Measurements from ENCODE around the gene NR2C2.

NR2C2 gene

DNA sequence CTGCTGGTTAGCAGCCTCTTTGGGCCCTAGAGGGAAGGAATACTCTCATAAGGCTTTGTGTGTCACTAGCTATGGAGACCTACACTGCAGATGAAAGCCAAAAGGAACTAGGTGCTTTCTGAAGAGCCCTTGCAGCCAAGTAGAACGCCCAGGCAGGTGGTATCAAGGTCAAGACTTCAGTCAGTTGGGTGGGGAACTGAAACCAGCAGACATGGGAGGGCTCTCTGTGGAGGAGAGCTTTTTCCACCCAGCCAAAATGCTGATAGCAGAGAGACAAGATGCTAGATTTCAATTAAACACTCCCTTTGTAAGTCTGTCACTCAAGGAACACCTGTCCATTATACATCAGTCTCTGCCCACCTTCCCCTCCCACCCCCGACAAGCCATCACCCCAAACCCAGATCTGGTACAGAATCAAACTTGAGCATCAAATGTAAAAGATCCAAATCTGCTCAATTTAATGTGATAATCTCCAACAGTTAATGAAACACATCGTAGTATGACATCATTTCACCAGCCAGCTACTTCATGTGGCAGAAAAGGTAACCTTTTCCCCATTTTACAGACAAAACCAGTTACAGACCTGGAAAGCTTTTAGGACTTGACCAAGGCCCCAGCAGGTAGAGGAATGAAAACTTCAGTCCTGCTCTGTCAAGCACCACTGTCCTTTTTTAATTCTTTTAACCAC lies 103.2 kb downstream of the NR2C2 start:
- DNase-seq: no peak
- in situ Hi-C loops (cut with MboI; ENCODE audit: low pct_unique_long_range_greater_than_20kb, low sequenced_read_pairs): no loop called here

DNA sequence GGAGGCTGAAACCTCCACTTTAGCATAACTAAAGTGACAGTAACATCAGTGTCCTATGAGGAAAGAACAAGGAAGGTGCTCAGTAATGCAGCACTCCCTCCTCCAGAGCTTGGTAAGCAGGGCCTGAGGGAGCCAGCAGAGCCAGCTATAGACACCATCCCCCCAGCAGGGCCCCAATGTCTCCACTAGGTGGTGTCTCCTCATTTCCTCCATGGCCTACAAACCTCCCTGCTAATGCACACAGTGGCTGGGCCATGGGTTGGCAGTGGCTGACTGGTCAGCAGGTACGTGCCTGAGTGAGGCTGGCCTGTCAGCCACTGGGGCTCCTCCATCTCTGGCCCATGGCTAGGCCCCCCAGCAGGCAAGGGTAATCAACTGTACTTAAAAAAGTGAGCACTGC lies 104.1 kb downstream of the NR2C2 start:
- peak; percentile 77 for DNase-seq
- in situ Hi-C loops (cut with MboI; ENCODE audit: low pct_unique_long_range_greater_than_20kb, low sequenced_read_pairs): no loop called here

DNA sequence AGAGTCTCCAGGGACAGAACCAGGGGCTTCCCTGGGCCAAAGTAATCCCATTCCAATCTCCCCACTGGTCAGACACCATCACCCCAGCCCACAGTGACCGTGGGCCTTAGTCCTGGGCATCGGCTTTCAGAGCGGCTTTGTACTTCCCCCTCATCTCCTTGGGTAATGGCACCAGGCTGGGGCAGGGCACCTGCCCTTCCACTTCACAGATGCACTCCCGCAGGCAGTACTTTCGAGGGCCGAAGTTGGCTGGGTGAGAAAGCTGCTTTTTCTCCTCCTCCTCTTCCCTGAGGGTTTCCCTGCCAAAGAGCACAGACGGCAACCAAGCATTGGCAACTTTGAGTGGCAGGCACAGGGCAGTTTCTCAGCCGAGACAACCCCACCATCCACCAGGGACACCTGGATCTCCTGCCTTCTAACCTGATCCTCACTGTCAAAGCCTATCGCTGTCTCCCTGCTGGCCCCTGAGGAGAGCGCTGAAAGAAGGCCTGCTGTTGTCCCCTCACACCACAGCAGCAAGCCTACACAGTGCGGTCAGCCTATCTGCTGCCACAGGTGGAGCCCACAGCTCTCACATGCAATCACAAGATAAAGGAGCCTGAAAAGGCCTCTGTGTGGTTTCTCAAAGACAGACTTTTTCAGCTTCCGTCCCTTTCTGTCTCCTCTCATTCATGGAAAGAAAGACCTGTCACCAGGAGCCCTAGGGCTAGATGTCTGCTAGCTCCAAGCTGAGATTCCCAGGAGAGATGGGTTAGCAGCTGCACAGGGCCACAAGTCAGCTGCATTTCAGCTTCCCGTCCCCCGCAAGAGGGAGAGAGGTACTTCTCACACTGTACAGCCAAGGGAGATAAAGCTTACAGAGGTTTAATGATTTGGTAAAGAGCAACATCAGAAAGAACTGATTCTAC lies 105.2 kb downstream of the NR2C2 start:
- in situ Hi-C loops (cut with MboI; ENCODE audit: low pct_unique_long_range_greater_than_20kb, low sequenced_read_pairs): no loop called here
- no peak for DNase-seq

DNA sequence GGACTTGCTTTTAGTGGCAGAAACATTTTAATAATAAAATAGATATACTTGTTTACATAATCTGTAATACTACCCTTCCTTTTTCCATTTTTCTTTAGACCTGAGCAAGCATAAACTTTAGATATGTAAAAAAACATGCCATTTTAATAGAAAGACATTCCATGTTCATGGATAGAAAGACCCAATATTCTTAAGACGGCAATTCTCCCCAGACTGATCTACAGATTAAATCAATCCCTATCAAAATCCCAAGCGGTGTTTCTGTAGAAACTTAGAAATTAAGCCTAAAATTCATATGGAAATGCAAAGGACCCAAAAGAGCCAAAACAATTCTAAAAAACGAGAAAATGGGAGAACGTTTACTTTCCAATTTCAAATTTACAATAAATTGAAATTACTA lies 106.2 kb downstream of the NR2C2 start:
- DNase-seq: no peak
- in situ Hi-C loops (cut with MboI; ENCODE audit: low pct_unique_long_range_greater_than_20kb, low sequenced_read_pairs): no loop called here

DNA sequence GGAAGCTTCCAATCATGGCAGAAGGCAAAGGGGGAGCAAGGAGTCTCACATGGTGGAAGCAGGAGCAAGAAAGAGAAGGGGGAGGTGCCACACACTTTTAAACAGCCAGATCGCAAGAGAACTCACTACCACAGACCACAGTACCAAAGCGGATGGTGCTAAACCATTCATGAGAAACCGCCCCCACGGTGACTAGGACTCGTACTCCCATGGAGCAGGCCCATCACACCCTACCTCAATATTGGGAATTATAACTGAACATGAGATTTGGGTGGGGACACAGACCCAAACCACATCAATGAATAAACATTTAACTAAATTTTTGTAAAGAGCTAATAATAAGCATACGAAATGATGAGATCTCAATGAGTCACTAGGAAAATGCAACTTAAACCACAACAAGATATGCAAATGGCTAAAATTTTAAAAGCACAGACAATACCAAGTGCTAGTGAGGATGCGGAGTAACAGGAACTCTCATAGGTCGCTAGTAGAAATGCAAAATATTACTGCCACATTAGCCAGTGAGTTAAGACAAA lies 107.7 kb downstream of the NR2C2 start:
- in situ Hi-C loops (cut with MboI; ENCODE audit: low pct_unique_long_range_greater_than_20kb, low sequenced_read_pairs): no loop called here
- DNase-seq: peak; percentile 9

DNA sequence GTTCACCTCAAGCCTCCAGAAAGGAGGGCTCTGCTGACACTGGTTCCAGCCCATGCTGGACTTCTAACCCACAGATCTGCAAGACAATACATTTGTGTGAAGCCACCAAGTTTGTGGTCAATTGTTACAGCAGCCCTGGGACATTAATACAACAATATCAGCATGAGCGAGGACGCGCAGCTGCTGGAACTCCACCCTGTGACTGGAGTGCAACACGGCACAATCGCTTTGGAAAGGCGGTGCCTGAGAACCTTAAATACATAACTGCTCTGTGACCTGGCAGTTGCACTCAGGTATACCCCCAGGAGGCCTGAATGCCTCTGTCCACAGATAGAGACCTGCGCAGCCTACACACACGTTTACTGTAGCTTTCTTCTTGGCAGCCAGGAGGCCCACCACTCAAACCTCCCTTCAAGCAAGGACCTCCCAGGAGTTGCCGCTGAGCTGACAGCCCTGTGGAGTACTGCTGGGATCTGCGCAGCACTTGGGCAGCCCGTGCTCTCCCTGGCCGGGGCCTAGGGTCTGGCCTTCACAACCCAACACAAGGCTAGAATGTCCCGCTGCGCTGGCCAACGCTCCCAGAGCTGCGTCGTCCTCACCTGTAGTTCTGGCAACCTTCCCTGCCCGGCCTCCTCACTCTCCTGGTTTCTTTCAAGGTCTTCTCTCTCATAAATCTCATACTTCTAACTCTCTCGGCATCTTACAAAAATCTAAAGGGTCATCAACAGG lies 109.5 kb downstream of the NR2C2 start:
- DNase-seq: no peak
- in situ Hi-C loops (cut with MboI; ENCODE audit: low pct_unique_long_range_greater_than_20kb, low sequenced_read_pairs): no loop called here

DNA sequence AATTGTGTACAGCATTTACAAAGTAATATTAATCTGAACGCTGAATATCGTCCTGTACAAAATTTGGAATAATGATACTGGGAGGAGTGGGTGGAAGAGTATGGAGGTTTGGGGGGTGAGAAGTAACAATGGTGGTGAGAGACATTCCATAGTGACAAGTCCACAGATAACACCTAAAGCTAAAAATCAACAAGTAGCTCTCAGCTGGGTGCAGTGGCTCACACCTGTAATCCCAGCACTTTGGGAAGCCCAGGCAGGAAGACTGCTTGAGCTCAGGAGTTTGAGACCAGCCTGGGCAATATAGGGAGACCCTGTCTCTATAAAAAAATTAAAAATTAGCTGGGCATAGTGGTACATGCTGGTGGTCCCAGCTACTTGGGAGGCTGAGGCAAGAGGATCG lies 112.6 kb downstream of the NR2C2 start:
- DNase-seq: no peak
- in situ Hi-C loops (cut with MboI; ENCODE audit: low pct_unique_long_range_greater_than_20kb, low sequenced_read_pairs): no loop called here

DNA sequence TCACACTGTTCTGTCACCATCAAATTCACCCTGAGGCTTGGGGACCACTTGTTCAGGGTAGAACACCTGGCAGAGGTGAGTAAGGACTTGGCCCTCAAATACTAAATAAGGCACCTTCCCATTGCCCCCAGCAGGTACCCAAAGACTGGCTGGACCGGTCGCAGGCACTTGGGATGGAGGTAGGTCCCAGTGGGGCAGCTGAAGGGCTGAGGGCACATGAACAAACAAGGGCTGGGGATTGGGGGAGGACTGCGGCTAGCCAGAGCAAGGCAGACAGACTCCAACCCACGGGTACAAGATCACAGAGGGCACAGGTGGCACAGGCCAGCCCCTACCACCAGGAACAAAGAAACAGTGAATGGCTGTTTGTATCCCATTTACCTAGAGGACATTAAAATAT lies 115.9 kb downstream of the NR2C2 start:
- in situ Hi-C loops (cut with MboI; ENCODE audit: low pct_unique_long_range_greater_than_20kb, low sequenced_read_pairs): no loop called here
- DNase-seq: no peak

DNA sequence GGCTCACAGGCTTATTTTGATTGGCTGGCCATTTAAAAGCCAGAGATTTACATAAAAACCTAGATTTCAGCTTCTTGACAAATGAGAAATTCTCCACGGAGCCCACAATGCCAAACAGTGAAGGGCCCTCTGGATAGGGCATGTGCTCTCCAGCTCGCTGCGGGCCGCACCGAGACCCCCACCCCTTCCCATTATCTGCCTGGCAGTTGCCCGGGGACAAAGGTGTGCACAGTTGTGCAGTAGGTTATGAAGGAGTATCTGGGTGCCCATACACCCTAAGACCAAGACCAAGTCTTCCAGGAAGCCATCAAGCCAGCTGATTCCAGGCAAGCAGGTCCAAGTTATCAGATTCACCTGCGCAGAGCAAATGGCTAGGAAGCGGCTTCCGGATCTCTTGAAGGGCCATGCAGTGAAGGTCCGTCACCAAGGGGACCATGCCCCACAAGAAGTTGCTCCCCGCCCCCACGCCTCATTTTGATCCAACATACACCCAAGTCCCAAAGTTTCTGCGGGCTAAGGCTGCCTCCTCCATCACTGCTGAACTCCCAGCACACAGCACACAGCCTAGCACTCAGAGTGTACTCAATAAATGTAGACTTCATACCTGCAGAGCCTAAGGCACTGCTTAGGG lies 116.4 kb downstream of the NR2C2 start:
- in situ Hi-C loops (cut with MboI; ENCODE audit: low pct_unique_long_range_greater_than_20kb, low sequenced_read_pairs): no loop called here
- DNase-seq: no peak

DNA sequence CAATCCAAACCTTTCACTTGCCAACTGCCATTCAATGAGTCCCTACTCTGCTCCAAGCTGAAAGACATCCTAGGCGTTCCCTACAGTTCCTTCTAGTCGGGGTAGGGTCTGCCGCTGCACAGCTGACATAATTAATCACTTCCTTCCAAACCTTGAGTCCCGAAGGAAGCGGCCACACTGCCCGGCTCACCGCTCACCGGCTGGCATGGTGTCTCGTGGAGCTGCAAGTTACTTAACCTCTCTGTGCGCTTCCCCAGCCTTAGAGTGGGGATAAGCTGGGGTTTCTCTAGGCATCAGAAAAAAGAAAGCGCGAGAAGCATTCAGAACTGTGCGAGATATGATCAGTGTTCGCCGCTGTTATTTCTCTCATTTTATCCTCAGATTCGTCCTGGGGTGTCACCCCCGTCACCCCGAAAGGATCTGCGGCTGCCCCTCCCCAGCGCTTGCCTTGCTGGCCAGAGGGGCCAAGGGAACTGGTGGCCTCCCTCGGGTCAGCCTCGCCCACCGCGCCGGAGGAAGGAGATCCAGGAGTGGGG lies 117.0 kb downstream of the NR2C2 start:
- in situ Hi-C loops (cut with MboI; ENCODE audit: low pct_unique_long_range_greater_than_20kb, low sequenced_read_pairs): no loop called here
- DNase-seq: peak; percentile 39

DNA sequence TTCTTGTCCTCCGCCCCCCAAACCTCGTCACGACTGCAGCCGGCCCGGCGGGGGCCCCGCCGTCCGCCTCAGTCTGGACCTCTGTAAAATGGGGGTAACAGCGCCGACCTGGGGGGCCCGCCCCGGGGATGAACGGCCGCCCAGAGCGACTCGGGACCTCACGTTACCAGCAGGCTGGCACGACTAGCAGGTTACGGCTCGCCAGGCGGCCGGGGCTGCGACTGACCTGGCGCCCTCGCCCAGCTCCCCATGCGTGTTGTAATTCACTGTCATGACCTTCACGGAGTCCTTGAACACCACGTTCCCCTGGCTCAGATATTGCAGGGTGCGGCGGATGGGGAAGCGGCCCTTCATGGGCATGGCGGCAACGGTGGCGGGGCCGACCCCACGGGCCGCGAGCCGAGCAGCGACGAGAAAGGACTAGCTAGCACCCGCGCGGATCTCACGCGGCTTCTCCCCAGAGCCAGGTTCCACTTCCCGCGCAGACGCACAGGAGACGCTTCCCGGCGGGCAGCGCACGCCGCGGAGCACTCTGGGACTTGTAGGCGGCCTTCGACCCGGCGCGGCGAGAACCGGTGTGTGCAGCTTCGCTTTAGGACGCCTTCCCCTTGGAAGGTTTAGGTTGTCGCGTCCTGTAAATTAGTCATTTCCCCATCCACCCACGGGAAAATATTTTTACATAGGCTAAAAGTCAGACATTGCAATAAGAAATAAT lies 117.6 kb downstream of the NR2C2 start, which contains the start of gene MRPS25:
Gene MRPS25 (minus strand): TSS at position 481 of the 715 bp plus-strand sequence. CDS start 121 bp downstream, at position 360.
- peak; percentile 90 for DNase-seq
- in situ Hi-C loops (cut with MboI; ENCODE audit: low pct_unique_long_range_greater_than_20kb, low sequenced_read_pairs): no loop called here

DNA sequence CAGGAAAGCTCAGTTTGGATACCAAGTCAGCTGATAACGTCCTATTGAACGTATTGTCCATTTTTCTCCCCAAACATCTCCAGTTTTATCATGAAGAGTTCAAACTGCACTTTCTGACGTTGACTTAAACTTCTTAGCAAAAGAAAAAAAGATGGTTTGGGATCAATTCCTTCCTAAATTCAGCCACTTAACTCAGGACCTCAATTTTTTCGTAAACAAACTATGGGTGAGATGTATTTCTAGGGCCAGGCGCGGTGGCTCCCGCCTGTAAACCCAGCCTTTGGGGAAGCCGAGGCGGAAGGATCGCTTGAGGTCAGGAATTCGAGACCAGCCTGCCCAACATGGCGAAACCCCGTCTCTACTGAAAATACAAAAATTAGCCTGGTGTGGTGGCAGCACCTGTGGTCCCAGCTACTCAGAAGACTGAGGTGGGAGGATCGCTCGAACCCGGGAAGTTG lies 118.2 kb downstream of the NR2C2 start:
- DNase-seq: no peak
- in situ Hi-C loops (cut with MboI; ENCODE audit: low pct_unique_long_range_greater_than_20kb, low sequenced_read_pairs): no loop called here

DNA sequence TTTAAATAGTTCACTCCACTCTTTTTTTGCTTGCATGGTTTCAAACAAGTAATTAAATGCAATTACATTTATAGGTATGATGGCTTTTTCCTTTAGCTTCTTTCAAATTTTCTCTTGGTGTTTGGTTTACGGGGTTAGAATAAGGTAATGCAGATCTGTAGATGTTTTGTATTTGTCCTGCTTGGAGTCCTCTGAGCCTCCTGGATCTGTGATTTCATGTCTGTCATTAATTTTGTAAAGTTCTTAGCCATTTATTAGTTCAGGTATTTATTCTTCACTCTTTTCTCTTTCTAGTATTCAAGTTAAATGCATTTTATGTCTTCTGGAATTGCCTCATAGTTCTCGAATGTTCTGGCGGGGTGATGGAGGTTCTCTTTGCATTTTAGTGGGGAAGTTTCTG lies 119.1 kb downstream of the NR2C2 start:
- no peak for DNase-seq
- in situ Hi-C loops (cut with MboI; ENCODE audit: low pct_unique_long_range_greater_than_20kb, low sequenced_read_pairs): no loop called here

DNA sequence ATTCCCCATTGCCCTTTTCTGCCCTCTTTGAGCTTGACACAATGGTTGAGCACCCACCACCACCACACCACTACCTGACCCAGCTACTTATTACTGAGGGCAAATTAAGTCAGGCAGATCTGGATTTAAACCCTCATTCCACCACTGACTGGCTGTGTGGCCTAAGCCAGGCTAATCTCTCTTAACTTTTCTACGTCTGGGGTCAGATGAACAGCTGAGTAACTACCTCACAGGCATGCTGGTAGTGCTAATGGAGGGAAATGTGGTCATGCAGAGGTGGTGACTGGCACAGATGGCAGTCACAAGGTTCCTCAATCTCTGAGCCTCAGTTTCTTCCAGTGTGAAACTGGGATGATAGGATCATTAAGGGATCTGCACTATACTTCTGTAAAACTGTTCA lies 122.1 kb downstream of the NR2C2 start:
- in situ Hi-C loops (cut with MboI; ENCODE audit: low pct_unique_long_range_greater_than_20kb, low sequenced_read_pairs): no loop called here
- DNase-seq: no peak

DNA sequence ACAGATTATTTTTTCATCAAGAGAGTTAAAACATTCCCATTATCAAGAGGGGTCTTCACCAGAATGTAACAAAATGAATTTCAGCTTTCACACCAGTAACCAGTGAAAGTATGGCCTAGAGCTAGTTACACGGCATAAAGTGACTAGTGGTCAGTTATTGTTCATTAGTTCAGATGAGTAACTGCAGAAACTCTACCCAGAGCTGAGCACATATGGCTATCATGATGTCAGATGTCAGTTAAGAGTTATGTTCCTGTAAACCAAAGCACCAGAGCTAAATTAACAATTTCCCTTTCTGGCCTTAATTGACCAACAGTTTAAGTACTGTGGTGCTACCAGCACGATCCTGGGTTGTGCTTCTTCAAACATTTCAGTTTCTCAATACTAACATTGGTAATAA lies 124.3 kb downstream of the NR2C2 start:
- in situ Hi-C loops (cut with MboI; ENCODE audit: low pct_unique_long_range_greater_than_20kb, low sequenced_read_pairs): no loop called here
- no peak for DNase-seq

DNA sequence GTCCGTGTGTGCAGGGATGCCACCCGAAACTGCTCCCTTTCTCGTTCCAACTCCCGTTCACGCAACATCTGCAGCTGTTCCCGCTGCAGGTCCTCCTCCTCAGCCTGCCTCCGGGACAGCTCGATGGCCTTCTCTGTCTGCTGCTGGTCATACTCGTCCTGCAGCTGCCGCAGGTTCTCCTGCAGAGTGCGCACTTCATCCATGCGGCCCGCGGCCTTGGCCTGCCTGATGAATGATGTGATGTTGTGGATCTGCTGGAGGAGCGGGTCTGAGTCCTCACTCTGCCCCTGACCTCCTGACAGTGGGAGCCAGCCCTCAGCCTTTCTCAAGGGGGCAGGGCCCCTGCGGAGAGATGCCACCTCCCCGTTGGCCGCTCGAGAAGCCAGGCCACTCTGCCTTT lies 127.1 kb downstream of the NR2C2 start:
- DNase-seq: no peak
- in situ Hi-C loops (cut with MboI; ENCODE audit: low pct_unique_long_range_greater_than_20kb, low sequenced_read_pairs): no loop called here

DNA sequence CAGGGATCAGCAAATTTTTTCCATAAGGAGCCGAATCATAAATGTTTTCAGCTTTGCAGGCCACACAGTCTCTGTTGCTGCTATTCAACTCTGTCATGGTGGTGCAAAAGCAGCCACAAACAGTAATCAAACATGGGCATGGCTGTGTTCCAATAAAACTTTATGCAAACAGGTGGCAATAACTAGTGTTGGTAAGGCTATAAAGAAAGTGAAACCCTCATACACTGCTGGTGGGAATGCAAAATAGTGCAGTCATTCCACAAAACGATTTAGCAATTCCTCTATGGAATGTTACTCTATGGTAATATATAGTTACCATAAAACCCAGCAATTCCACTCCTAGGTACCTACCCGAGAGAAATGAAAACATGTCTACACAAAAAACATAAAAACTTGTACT lies 131.7 kb downstream of the NR2C2 start:
- no peak for DNase-seq
- in situ Hi-C loops (cut with MboI; ENCODE audit: low pct_unique_long_range_greater_than_20kb, low sequenced_read_pairs): no loop called here

DNA sequence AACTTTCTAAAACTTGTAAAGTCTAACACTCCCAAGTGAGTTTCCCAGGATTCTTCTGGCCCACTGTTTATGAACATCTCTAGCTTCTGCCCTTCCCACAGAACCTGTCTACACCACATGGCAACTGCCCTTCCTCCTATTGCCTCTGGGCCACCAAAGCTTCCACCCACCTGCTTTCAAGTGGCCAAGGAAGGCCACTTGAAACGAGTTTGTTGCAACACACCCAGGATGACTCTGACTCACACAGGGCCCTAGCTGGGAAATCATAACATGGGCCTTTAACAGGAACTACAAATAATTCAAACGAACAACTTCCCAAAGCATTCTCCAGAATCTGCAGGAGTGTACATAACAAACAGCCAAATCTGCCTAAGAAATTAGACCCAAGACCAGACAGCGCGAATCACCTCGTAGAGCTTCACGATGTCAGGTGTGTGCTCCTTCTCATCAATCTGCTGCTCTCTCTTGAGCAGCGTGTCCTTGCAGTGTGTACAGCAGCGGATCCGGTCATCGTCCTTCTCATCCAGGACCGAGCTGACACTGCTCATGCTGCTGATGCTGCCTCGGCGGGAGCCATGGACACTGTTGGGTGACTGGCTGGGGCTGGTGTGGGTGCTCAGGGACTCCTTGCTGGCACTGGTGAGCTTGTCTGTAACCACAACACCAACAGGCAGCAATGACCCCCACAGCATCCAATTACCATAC lies 134.7 kb downstream of the NR2C2 start:
- DNase-seq: no peak
- in situ Hi-C loops (cut with MboI; ENCODE audit: low pct_unique_long_range_greater_than_20kb, low sequenced_read_pairs): no loop called here
